Activated T-cell treated with anti-CD3 and anti-CD28 coated beads, Interleukin-2, amount 50 U/mL, for 48 hours (primary cell): ENCODE measurements around the gene STK17A.
"Not testable (repeated sequence)": the region's sequence is repeated elsewhere in the genome, so short reads cannot be mapped to it uniquely, and the experiment has no call there.

ENCODE experiments used
- DNase-seq, 2 experiments: peaks; one replicate each; pipeline ENCODE4 v3.0.0-alpha.2; 2020

The STK17A gene

DNA sequence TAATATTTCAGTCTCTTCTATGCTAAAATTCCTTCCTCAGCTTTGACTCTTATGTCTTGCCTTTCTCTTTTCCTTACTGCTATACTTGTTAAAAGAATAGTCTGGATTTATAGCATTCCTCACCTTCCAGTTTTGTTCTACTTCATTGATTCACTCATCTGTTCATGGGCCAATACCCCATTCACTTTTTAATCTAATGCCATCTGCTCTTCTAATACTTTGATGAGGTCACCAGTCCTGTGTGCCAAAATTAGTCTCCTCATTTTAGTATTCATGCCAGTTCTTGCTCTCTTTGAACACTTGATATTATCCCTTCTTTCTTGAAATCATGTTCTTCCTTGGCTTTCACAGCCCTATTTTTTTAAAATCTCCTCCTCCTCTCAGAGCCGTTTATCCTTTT is 19.3 kb downstream of the STK17A start:
- DNase-seq: no peak

DNA sequence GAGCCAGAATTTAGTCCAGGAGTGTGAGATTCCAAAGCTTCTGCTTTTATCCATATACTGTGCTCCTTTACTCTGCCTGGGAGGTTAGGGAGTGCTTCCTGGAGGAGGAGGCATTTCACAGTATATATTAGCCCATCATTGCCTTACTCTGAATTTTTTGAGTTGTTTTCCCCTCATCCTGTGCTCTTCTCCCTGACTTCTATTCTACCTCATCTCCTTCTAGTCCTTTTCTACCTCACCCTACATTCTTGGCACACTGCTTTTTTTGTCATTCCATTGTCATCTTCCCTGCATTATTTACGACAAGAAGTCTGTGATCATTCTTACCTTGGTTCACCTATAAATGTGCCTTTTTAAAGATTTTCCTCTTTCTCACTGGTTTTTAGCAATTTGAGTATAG is 21.3 kb downstream of the STK17A start:
- no peak for DNase-seq

DNA sequence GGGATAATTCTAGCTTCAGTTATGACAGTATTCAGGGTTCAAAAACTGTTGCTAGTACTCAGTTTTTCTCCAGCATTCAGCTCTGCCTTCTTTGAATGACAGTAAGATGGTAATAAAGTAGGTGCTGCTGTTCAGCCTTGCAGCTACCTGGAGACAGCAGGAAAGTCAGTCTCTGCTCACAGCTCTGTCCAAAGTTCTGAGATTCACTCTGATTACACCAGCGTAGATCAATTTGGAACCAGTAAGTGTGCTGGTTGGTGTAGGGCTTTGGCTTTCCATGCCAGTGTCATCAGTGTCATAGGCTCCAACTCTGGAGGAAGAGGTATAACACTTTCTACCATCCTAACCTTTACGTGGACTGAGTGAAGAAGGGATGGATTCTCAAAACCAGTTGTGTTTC is 26.2 kb downstream of the STK17A start:
- no peak for DNase-seq

DNA sequence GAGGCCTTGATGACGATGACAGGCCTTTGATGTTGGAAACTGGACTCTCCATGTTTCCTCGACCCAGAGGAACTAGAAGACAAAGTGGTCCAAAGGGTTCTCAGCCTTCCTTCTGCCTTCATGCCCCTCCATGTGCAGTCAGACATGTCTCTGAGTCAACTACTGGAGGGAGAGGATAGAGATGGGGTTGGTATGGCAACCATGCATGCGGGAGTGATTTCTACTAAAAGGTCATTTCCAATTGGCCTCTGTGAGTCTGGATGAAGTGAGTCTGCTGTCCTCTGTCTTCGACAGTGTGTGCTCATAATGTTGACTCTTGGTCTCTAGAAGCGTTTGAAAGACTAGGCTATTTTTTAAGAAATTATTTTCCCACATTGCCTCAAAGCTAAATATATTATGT is 29.2 kb downstream of the STK17A start:
- DNase-seq: no peak

DNA sequence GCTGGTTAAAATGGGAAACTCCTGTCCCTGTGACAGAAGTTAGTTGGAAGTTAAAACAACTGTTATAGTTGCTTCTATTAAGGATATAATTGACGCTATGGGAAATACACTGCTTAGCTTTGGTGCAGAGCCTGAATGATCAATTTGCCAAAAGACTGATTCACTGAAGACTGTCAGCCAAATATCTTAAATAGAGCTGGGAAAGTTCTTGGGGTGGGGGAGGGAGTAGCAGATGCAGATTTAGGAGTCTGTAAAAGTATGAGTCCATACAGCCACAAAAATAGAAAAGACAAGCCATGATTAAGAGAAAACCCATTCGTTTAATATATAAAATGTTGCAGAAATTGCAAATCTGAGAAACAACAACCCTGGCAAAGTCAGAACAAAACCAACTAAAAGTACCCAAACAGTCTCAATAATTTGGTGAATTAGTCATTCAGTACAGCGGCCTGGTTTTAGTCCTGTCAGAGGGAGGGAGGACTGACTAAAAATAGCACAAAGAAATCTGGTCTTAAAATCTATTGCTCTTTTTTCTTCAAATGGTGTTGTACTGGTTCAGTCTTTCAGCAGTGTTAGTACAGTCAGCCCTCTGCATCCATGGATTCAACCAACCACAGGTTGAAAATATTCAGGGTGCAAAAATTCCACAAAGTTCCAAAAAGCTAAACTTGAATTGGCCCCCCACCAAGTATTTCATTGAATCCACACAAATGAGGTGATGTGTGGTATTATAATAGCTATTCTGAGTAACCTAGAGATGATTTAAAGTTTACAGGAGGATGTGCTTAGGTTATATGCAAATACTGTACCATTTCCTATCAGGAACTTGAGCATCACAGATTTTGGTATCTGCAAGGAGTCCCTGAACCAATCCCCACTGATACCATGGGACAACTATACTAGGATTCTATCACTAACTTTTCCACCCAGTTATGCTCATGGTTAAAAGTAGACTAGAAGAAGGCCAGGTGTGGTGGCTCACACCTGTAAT is 30.0 kb downstream of the STK17A start:
- no peak for DNase-seq

DNA sequence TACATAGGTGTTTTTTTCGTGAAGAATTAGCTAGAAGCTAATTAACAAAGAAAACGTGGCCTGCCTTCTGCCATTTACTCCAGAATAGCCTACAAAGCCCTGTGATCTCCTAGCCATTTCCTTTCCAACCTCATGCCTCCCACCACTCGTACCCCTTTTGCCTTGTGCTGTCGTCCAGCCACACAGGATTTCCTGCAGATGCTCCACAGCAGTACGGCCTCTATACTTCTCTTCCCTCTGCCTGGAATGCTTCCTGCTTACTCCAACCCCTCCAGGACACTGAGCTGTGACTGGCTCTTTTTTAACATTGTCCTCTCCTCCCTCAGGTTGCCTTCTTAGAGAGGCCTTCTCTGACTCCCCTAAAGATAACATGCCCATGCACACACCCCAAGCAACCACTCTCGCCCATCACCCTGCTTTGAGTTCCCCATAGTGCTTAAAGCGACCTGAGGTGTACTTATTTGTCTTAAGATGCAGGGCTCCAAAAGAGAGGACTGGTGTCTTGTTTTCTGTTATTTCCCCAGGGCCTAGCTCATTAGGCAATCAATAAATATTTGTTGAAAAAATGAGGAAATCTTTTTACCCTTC is 32.7 kb downstream of the STK17A start:
- DNase-seq: no peak

DNA sequence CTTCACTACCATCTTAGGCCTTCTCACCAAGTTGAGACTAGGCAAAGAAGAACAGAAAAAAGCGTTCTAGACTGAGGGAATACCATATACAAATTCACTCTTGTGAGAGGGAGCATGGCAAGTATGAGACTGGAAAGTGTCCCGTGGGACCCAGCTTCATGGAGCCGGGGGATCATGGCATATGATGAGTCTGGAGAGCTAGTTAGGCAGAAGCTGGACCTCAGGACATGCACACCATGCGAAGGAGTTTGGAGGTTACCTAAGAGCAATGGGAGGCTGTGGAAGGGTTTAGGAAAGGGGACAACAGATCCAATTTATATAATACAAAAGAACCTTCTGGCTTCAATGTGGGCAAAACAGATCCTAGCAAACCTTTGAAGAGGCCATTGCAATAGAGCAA is 34.1 kb downstream of the STK17A start:
- DNase-seq: no peak

DNA sequence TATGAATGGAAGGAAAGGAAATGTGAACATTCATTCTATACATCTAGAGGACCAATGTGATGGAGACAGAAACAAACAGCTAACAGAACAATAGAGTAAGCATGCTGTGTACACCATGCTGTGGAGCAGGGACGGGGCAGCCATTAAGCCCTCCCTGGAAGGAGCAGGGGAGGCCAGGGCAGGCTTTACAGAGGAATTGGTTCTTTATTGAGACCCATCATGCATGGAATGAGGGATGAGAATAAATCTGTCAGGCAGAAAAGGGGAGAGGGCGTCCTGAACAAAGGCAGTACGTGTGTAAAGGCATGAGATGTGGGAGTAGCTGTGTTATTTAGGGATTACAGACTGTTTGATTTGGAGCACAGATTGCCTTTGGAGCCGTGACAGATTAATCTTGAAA is 35.2 kb downstream of the STK17A start:
- no peak for DNase-seq

DNA sequence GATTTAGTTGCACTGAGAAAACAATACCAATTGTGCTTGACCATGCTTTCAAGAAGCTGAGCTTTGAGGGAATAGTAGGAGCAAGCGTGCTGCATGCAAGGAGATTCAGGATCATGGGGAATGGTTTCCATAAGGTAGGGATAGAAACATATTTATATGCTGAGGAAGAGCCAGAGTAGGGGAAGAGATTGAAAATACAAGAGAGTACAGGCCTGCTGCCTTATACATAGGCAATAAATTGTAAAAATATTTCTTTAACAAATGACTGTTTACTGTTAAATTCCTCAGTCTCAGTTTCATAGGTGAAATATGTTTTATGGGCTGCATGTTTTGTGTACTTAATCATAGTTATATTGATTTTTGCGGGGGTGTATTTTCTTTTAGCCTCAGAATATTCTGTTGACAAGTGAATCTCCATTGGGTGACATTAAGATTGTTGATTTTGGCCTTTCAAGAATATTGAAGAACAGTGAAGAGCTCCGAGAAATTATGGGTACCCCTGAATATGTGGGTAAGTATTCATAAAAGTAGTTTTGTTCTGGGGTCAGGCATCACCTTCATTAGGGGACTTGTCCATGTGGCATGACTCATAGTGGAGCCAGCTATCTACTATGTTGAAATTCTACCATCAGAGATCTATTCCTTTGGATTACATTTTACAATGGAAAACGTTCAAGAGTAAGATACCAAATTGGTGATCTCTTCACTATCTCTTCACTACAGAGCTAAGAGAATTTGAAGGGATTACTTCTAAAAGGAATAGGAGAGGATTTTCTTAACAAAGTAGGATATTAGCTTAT is 36.5 kb downstream of the STK17A start:
- DNase-seq: no peak

DNA sequence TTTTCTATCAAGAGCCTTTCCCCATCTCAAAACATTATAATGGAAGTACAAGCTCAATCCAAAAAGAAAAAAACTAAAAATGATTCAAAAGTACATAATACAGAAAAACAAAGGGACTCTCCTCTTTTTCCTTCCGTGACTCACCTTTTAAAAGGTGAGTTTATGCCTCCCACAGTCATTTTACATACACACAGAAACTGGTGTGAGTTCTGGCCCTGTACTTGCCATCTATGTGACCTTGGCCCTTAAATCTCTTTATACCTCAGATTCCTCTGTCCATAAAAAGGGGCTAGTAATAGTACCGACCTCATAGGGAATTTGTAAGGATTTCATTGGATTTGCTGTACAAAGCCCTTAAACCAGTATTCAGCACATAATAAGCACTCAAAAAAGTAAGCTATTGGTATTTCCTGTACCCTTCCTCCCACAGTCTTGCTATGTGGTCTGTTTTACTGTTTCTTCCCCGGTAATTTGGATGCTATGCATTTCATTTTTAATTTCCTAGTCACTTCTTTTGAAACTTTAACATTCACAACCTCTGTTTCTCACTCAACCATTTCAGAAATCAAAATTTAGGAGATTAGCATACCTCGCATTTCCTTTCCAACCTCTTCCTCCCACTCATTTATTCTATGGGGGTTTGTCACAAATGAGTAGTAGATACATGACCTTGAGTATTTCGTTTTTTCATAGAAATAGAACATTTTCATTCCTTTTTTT is 39.0 kb downstream of the STK17A start:
- DNase-seq: no peak

DNA sequence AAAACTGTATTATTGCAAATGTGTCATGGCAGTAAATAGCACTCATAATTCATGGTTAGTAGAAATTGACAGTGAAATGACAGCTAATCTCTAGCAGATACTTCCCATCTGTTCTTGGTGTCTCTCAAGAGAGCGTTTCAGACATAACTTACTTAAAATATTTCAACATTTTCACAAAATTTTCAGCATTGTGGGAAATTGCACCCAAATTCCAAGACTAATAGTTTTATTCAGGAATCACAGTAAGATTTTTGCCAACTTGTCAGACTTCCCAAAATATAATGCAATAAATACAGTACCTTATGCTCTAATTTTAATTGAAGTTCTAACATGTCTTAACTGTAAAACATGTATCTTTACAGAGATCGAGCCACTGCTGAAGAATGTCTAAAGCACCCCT is 41.2 kb downstream of the STK17A start:
- DNase-seq: no peak

DNA sequence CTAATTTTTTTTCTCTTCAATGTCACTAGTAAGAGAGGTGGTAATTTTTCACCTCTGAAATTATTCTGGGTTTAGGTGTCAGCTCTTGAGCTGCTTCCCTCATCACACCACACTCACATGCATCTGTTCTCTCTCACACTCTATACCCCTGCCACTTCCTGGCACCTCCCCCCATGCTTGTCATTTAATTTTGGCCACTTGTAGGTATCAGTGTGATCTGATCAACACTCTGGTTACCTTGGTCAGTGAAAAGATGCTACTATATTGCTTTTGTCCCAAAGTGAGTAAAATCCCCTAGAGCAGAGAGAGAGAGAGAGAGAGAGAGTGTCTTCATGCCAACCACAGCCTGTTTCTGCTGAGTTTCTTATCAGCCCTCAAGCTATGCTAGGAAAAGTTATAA is 42.5 kb downstream of the STK17A start:
- peak in 1 of 2 experiments; percentile 51 for DNase-seq

DNA sequence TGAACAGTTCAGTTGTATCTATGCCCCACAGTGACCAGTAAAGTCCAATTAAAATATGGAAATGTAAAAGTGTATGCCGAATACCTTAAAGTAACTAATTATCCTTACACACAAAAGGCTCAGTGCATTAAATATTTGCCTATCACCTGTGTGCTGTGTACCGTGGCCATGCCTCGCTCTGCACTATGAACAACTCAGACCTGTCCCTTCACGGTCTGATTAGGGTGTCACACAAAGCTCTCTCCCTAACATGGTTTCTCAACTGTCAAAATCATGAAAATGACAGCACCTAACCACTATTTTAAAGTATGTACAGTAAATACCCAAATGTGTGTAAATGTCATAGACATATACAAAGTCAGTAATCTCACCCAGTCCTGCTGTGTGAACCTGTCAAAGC is 43.1 kb downstream of the STK17A start:
- no peak for DNase-seq

DNA sequence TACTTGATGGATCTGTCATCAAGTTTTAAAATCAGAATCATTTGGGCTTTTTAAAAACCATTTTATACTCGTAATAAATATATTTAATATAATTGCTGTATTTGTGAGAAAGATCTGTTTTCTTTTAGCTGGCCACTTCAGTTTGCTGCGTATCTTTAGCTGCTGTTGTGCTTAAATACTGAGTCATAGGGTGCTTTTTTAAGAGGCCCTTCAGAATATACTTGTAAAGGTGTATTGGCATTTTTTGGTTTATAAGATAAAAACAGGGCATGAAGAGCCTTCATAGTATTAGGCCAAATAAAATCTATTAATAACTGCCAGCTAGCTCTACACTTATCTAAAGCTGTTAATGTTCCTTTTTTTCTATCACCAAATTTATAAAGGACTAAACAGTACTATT is 43.8 kb downstream of the STK17A start:
- DNase-seq: no peak

DNA sequence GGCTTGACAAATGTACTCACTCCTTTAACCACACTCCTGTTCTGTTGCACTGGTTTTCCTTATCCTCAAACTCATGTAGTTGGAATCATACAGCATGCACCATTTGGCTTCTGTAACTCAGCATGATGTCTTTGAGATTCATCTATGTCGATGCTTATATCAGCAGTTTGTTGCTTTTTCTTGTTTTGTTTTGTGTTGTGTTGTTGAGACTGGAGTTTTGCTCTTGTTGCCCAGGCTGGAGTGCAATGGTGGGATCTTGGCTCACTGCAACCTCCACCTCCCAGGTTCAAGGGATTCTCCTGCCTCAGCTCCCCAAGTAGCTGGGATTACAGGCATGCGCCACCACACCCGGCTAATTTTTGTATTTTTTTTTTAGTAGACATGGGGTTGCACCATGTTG is 44.9 kb downstream of the STK17A start:
- DNase-seq: not testable (repeated sequence)

DNA sequence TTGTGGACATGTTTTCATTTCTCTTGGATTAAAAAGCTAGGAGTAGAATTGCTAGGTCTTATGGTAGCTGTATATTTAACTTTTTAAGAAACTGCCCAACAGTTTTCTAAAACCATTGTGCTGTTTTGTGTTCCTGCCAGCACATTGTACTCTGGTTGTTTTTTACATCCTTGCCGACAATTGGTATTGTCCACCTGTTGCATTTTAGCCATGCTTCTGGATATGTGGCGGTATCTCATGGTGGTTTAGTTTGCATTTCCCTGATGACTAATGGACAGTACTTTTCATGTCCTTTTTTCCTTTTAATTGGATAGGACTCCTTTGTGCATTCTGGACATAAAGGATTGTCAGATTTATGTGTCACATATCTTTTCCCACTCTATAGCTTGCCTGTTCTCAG is 45.5 kb downstream of the STK17A start:
- no peak for DNase-seq

DNA sequence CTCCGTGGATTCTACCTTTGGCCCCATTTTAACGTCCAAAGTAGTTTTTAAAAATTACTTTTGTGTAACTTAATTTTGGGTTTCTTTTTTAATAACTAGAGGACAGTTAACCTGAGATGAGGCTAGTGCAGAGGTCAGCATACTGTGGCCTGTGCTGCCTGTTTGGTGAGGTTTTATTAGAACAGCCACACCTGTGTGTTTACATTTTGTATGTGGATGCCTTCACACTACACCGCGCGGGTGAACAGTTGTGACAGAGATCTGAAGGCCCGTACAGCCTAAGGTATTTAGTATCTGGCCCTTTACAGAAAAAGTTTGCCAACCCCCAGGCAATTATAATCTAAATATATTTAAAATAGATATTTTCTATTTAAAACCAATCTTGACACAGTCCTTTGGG is 46.9 kb downstream of the STK17A start:
- no peak for DNase-seq

DNA sequence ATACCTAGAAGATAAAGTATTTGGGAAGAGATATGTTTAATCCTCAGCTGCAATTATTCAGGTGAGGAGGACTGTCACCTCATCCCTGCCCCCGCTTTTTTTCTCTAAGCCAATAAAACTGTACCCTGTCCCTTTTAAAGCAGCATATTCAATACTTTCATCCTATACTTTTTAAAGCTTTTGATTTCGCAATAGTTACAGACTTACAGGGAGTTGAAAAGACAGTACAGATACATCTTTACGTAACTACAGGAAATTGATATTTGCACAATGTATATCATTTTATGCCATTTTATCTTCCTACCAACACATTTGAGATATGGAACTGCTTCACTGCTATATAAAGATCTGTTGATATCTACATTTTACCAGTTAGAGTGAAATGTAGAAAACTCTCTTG is 47.6 kb downstream of the STK17A start:
- DNase-seq: no peak

DNA sequence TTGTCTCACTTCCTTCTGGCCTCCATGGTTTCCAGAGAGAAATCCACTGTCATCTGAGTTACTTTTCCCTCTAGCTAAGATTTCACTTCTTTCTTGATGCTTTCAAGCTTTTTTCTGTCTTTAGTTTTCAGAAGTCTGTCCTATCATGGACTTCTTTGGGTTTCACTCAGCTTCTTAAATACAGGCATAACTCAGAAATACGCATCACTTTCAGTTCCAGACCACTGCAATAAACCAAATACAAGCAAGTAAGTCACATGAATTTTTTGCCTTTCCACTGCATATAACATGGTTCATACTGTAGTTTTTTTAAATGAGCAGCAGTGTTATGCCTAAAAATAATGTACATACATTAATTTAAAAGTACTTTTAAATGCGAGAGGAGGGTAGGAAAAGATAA is 48.7 kb downstream of the STK17A start:
- DNase-seq: no peak

DNA sequence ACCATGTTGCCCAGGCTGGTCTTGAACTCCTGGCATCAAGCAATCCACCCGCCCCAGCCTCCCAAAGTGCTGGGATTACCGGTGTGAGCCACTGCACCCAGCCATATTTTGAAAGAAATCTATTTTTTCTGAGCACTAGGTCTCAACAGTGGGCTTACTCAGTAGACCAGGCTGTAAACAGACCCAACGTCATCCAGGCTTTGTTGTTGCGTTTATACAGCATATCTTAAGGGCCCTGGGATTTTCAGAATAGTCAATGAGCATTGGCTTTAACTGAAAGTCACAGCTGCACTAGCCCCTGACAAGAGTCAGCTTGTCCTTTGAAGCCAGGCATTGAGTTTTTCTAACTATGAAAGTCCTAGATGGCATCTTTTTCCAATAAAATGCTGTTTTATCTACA is 49.8 kb downstream of the STK17A start:
- DNase-seq: no peak

DNA sequence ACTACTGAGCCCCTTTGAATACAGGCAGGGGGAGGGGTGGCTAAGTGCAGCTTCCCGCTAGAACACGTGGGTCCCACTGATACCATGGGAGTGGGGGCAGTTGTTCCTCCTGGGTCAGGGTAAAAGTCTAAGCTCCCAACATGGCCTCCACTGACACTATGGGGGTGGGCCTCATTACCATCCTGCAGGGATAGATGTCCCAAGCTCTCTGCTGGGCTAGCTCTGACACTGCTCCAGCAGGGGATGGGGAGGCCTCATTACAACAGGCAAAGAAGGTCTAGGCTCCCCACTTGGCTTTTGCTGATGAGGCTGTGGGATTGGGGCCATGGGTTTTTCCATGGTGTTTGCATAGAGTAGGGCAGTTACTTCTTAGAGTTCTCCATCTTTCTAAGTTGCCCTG is 51.5 kb downstream of the STK17A start:
- no peak for DNase-seq

DNA sequence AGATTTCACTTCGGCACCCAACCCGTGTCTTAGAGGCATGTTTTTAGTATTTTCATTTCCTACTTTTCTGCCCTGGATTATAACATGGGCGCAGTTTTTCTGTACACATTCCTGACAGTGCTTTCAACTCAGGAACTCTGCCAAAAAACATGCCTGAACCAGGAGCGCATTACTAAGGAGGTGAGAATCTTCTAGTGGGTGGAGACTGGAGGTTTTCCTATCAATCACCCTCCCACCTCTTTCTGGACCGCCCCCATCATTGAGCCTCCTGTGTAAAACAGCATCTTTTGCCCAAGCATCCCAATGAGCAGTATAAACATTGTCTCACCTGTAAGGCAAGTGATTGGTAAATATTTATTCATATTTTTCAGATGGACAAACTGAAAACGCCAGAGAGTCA is 53.2 kb downstream of the STK17A start:
- no peak for DNase-seq
